ENCODE data around the gene FRY.

The FRY gene

DNA sequence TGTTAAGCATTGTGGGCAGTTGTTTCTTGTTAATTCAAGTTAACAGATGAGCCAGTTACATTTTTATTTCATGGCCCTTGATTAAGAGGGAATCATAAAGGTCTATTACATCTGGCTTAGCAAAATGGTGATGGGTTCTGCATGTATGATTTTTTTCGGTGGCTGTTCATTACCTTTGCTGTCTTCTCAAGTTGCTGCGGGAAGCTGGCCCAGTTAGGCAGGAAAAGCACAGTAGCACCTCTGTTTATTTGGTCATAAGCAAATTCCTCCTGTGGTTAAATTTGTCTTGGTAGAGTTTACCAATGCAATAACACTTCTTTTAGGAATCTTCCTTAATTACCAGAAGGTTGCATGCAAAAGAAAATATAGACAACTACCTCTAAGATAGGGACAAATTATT, 104.5 kb downstream of the FRY start:
- DNase-seq: no peak

DNA sequence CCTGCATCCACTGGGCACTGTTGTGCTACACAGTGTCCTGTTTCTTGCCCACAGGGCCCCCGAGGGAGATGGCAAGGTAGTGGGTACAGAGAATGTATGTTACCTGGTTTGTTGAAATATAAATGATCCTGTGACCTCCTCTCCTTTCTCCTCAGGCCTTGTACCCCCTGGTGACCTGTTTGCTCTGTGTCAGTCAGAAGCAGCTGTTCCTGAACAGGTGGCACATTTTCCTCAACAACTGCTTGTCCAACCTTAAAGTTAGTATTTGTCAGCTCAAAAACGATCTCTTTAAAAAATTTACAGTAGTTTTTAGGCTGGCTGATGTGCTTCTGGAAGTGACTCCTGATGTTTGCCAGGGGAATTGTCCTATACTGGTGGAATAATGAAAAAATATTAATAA, 105.1 kb downstream of the FRY start:
- DNase-seq: no peak

GRCh38 chr13:32139251-32139650, 107.7 kb downstream of the FRY start:
- no peak for DNase-seq

DNA sequence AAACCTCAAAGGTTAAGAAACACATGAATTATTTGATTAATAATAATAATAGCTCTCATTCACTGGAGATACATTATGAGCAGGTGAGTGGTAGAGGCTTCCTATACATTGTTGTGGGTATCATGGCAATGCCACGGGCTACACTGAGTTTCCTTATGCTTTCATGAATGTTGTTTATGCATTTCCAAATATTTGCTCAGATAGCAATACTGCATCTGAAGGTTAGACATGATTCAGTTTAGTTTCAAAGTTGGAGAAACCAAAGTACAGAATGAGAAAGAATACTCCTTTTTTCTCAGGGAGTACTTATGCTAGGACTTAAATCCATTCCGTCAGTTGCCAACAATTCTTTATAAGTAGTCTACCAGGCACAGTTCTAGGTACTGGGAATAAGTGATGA, 108.5 kb downstream of the FRY start:
- no peak for DNase-seq

DNA sequence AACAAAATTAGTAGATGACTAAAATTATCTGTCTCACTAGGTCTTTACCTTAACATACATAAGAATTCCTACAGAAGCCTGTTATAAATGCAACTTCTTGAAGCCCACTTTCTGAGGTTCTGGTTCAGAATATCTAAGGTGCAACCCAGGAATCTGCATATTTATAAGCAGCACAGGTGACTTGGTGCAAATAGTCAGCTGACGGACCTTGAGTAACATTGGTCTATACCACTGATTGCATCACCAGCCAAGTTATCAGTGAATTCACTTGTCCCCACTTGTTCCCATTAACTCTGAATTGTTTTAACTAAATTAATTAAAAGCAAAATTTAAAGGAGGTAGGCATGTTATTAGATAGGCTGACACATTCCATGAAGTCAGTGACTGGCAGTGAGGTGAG, 109.9 kb downstream of the FRY start:
- DNase-seq: no peak

DNA sequence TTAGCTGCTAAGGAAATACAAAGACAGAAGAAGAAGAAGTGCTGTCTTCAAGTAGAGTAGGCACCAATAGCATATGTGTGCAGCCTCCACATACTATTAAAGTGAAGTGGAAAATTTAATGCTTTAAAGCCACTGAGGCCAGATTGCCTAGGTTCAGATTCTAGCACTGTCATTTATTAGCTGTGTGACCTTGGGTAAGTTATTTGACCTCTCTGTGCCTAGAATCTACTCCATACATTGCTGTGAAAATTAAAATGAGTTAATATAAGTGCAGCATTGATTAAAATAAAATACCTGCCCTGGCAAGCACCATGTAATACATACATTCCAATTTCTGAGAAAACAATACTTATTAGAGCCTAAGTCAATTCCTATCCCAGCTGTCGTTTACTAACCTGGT, 110.5 kb downstream of the FRY start:
- no peak for DNase-seq

DNA sequence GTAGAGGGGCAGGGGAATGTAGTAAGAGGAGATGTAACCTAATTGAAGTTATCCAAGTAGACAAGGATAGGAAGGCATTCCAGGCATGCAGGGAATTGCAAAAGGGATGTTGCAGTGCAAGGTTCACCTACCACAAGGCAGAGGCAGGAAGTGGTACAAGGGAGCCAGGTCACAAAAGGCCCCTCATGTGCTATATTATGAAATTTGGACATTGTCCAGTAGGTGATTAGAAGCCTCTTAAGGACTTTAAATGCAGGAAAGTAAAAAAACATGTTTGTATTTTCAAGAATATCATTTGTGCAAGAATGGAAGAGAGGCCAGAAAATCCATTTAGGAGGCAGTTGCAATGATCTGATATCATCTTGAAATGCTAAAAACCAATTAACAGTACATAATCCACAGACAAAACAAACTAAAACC, 111.4 kb downstream of the FRY start:
- no peak for DNase-seq

DNA sequence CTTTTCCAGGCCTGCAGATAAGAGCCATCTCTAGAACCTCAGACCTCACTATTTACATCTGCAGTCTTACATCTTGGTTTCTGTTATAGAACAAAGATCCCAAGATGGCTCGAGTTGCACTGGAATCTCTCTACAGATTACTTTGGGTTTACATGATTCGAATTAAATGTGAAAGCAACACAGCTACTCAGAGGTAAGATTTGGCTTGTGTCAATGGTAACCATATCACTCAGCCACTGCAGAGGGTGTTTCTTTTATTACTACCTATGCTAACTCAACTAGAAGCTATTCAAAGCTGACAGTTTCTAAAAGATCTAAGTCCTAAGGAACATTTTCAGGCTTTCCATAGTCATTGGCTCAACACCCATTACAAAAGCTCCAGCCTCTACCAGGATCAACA, 115.6 kb downstream of the FRY start:
- DNase-seq: no peak

- DNase-seq: no peak
Measured at GRCh38 chr13:32147976-32148375, 116.4 kb downstream of the FRY start.

GRCh38 chr13:32150239-32150638, 118.7 kb downstream of the FRY start:
- no peak for DNase-seq

DNA sequence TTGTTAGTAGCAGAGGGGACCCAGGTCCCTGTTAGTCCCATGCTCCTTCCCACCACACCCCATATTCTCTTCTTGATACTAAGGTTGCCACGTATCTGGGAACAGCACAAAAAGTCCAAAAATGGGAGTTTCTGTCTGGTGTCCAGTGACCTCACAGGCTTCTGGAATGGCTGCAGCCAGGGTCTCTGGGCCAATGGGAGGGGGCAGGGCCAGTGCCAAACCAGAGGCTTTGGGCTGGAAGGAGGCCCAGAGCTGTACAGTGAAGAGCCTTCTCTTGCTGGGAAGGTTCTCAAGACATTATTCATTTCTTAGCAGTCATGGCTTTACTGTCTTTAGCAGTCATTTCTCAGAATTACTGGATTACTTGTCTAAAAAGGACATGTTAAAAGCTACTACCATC, 119.2 kb downstream of the FRY start:
- DNase-seq: no peak

DNA sequence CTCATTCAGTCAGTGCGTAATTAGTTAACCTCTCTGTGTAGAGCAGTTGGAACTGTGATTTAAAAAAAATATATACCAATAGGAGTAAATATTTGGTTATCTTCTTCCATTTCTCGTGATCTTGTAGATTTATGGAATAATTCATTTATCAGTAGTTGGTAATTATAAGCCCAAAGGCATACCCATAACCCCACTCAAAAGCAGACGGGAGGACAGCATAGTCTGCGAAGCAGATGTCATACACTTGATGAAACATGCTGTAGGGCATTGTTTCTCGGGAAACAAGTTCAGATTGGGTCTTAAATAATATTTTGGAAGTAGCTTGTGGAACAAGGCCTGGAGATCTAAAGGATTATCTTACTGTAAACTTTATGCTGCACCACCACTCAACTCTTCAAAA, 119.7 kb downstream of the FRY start:
- no peak for DNase-seq

GRCh38 chr13:32153056-32153455, 121.5 kb downstream of the FRY start:
- DNase-seq: no peak

DNA sequence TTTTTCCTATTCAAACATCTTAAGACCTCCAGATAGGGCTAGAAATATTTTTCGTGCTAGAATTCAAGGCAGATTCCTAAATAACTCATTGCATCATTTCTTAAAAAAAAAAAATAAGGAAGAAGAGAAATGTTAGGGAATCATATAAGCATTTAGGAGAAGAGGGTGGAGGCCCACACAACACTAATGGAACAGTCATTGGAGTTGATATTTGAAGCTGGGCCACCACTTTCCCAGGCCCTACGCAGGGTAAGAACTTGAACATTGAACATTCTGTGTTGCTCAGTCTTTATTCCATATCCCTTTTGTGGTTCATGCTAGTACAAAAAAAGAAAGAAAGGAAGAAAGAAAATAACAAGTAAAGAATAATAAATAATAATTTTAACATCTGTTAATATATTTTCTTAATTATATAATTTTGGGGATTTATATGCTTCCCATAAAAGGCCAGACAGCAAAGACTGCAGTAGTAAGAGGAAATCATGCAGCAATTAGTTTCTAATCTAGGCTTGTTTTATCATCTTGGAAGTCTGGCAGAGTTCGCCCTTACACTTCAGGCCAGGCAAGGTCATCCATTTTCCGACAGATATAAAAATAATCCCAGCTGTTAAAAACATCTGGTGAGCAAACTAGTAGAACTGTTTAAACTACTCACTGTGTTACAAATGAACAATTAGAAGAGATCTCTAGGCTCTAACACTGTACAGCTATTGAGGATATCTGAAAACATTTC, 127.7 kb downstream of the FRY start:
- no peak for DNase-seq

- DNase-seq: no peak
Measured at GRCh38 chr13:32162395-32163005, 130.9 kb downstream of the FRY start.

- no peak for DNase-seq
Measured at GRCh38 chr13:32164622-32165268, 133.2 kb downstream of the FRY start.

- no peak for DNase-seq
Measured at GRCh38 chr13:32165796-32166195, 134.2 kb downstream of the FRY start.

DNA sequence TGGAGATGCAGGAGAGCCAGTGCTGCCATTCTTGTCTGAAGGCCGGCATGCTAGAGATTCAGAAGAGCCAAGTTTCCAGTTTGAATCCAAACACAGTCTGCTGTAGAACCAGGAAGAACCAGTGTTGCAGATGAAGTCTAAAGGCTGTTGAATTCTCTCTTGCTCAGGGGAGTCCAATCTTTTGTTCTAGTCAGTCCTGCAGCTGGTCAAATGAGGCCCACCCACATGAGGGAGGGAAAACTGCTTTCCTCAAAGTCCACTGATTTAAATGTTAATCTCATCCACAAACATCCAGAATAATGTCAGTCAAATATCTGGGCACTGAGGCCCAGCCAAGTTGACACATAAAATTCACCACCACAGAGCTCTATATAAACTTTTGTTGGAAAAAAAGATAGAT, 136.6 kb downstream of the FRY start:
- DNase-seq: no peak

- no peak for DNase-seq
Measured at GRCh38 chr13:32170841-32171240, 139.3 kb downstream of the FRY start.

DNA sequence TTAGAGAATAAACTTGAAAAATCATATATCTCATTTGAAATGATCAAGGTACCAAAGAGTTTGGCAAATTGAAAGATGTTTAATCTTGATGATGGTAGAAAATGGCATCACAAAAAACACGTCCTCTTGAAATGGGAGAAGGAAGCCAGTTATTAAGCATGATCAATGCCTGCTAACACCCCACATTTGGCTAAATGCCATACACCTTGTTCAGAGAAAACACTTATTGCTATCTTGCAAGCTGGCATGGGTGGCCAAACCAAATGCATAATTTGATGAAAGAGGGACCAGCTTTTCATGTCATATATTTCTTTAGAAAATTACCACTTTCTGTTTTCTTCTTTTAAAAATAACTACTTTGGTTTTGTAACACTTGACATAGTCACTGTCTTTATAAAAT, 142.3 kb downstream of the FRY start:
- no peak for DNase-seq

DNA sequence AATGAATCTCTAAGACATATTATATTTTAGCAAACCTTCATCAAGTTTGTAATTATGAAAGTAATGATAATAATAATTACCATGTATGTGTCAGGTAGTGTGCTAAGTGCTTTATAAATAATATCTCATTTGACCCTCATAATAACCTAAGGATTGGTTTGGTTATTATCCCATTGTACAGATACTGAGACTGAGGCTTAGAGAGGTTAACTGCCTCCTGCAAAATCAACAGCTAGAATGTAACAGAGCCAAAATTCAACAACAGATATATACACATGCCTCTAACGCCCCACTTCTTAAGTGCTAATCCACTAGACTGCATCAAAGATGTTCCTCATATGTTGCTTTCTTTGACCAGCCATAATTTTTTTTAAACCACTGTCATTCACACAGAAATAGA, 142.8 kb downstream of the FRY start:
- DNase-seq: no peak

- DNase-seq: no peak
Measured at GRCh38 chr13:32175307-32175706, 143.7 kb downstream of the FRY start.

DNA sequence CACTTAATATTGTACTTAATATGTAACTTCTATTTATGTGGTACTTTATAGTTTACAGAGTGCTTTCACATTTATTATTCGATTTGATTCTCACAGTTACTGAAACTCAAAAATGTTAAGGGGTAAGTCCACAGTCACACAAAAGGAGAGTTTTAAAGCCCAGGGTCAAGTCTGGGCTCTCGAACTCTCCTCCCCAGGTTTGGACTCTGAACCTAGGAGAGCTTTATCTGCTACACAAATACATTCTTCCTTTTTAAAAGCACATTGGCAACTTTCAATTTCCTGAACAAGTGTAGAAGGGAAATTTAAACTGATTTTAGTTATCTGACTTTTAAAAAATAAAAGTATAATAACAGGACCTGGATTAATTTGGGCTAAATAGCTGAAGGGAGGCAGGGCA, 144.4 kb downstream of the FRY start:
- no peak for DNase-seq

- no peak for DNase-seq
Measured at GRCh38 chr13:32176696-32177095, 145.1 kb downstream of the FRY start.

GRCh38 chr13:32178763-32179162, 147.2 kb downstream of the FRY start:
- DNase-seq: no peak

Measured in stimulated activated CD4-positive, alpha-beta T cell treated with anti-CD3 and anti-CD28 coated beads, Interleukin-12 subunit alpha, Interleukin-12 subunit beta, amount 100 ng/mL, for 4 hours (primary cell).